IPS-15b (cell line): ENCODE results near the gene SAT2.

ENCODE experiments used
- H3K27me3 ChIP-seq: one replicate; pipeline ENCODE4 v1.6.1; 2013; ENCODE audit warnings: low read length; ENCODE audit not compliant: control insufficient read depth, insufficient read depth
- H3K36me3 ChIP-seq: one replicate; pipeline ENCODE4 v1.6.1; 2013; ENCODE audit warnings: low read length; ENCODE audit not compliant: control insufficient read depth, insufficient read depth
- H3K4me1 ChIP-seq: one replicate; pipeline ENCODE4 v1.6.1; 2013; ENCODE audit warnings: mild to moderate bottlenecking, low read length; ENCODE audit not compliant: control insufficient read depth, insufficient read depth
- H3K4me3 ChIP-seq: one replicate; pipeline ENCODE4 v1.5.1; 2013; ENCODE audit warnings: low read depth, low read length
- H3K9ac ChIP-seq: one replicate; pipeline ENCODE4 v1.6.1; 2013; ENCODE audit warnings: low read depth, mild to moderate bottlenecking, low read length
- H3K9me3 ChIP-seq: one replicate; pipeline ENCODE4 v1.6.1; 2013; ENCODE audit warnings: mild to moderate bottlenecking, low read length; ENCODE audit not compliant: control insufficient read depth, insufficient read depth

SAT2 gene

DNA sequence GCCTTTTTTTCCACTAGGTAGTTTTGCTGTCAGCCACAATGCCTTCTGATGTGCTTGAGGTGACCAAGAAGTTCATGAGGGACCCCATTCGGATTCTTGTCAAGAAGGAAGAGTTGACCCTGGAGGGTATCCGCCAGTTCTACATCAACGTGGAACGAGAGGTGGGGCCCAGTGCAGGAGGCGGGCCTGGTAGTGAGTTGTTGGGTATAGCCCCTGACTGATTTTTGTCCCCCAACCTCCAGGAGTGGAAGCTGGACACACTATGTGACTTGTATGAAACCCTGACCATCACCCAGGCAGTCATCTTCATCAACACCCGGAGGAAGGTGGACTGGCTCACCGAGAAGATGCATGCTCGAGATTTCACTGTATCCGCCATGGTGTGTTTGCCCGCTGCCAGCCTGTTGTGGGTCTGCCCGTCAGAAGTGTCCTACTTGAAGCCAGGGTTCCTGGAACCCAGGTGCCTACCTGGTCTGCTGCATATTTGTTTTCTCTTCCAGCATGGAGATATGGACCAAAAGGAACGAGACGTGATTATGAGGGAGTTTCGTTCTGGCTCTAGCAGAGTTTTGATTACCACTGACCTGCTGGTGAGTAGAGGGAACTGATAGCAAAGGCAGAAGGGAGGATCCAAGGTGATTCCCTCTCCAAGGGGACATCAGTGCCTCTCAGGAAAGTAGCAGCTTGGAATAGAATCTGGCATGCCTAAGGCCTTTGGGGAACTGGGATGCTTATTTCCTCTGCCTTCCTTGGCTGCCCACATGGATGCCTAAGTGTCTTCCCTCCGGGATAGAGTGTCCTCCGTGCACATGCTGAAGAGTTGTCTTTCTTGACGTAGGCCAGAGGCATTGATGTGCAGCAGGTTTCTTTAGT lies 50.1 kb downstream of the SAT2 start:
- Histone ChIP-seq H3K4me3 (no peak overlapping the region), H3K9me3 (no peaks in the 10 kb centered on the region), H3K27me3 (no peaks in the 10 kb centered on the region), H3K9ac (no peak overlapping the region), H3K4me1 (peaks cover 3% of the 10 kb centered on the region), H3K36me3 (peaks cover 54% of the 10 kb centered on the region)

DNA sequence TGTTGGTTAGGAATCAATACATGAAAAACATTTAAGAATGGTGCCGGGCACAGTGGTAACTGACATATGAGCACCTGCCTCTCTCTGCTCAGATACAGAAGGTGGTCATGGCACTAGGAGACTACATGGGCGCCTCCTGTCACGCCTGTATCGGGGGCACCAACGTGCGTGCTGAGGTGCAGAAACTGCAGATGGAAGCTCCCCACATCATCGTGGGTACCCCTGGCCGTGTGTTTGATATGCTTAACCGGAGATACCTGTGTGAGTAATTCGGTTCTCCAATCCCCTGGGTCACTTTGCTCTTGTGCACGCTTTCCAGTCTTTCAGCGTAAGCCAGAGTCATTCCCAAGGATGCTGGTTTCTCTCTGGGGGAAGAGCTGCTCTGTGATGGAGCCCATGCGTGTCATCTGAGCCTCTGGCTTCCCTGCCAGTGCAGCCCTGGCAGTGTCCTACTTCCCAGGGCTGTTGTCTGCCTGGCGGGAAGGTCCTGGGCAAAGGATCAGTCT lies 51.1 kb downstream of the SAT2 start:
- H3K9me3 ChIP-seq, result no peaks in the 10 kb centered on the region
- H3K36me3 ChIP-seq, result peaks cover 58% of the 10 kb centered on the region
- no peaks in the 10 kb centered on the region for H3K27me3 ChIP-seq
- peaks cover 3% of the 10 kb centered on the region for H3K4me1 ChIP-seq
- H3K9ac ChIP-seq, result no peak overlapping the region
- no peak overlapping the region for H3K4me3 ChIP-seq
